ENCODE data around the gene EFNB2.

The EFNB2 gene

DNA sequence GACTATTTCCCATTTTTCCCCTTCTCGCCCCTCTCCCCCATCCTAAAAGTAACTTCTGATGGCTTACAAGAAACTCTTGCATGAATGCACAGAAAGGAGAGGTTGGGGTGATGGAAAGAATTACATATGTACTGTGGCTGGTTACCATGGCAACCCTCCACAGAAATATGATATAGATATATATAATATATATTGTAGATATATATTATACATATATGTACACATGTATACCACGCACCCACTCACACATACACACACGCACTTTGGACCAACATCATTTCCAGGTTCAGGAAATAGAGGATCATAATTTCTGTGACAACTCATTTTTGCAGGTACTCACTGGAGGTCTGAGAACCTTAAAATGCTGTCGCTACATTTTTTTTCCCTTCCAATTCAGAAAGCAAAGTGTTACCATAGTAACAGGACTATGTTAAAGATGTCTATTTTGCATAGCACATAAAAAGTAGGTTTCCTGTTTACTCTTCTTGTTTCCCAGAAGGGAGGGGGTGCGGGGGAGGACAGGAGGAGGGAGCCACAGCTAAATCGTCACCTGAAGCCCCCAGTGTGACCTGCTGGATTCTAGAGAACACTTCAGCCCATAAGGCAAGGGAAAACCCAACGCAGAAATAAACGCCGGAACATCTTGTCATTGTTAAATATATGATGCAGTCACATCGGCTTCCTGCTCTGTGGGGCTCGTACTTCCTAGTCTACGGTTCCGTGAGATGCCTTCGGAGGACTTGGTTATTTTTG lies 44.7 kb downstream of the EFNB2 start:
- Histone ChIP-seq H3K4me3 (ENCODE audit: low read length) (no peak overlapping the region), H3K36me3 (replicated peaks; ENCODE audit: insufficient read depth, low read length) (no peaks in the 10 kb centered on the region), H3K4me1 (ENCODE audit: low read length) (no peaks in the 10 kb centered on the region), H3K9me2 (replicated peaks; ENCODE audit: insufficient read depth, low read length) (no peaks in the 10 kb centered on the region), H2AFZ (ENCODE audit: low read length) (no peak overlapping the region), H3K79me2 (ENCODE audit: low read length) (no peaks in the 10 kb centered on the region), H3K27me3 (replicated peaks; ENCODE audit: insufficient read depth, low read length) (no peaks in the 10 kb centered on the region), H4K20me1 (ENCODE audit: insufficient read depth, low read length) (no peaks in the 10 kb centered on the region), H3F3A (ENCODE audit: insufficient read depth, low read length) (no peaks in the 10 kb centered on the region), H3K27ac (ENCODE audit: low read length) (no peak overlapping the region), H3K9me3 (replicated peaks; ENCODE audit: insufficient read depth, low read length) (no peaks in the 10 kb centered on the region), H3K4me2 (ENCODE audit: low read depth, low read length) (no peak overlapping the region), H3K9ac (ENCODE audit: low read length) (no peak overlapping the region)
- DNase-seq = no peak
- TF ChIP-seq EZH2 (optimal IDR thresholded peaks at IDR 0.05; ENCODE audit: low read depth, low read length) (no peak), EZH2phosphoT487 (IDR thresholded peaks at IDR 0.05; ENCODE audit: low read length) (no peak)
- TF ChIP-seq, protein P1, sequence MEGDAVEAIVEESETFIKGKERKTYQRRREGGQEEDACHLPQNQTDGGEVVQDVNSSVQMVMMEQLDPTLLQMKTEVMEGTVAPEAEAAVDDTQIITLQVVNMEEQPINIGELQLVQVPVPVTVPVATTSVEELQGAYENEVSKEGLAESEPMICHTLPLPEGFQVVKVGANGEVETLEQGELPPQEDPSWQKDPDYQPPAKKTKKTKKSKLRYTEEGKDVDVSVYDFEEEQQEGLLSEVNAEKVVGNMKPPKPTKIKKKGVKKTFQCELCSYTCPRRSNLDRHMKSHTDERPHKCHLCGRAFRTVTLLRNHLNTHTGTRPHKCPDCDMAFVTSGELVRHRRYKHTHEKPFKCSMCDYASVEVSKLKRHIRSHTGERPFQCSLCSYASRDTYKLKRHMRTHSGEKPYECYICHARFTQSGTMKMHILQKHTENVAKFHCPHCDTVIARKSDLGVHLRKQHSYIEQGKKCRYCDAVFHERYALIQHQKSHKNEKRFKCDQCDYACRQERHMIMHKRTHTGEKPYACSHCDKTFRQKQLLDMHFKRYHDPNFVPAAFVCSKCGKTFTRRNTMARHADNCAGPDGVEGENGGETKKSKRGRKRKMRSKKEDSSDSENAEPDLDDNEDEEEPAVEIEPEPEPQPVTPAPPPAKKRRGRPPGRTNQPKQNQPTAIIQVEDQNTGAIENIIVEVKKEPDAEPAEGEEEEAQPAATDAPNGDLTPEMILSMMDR (IDR thresholded peaks at IDR 0.05; ENCODE audit: low read length) = no peak

DNA sequence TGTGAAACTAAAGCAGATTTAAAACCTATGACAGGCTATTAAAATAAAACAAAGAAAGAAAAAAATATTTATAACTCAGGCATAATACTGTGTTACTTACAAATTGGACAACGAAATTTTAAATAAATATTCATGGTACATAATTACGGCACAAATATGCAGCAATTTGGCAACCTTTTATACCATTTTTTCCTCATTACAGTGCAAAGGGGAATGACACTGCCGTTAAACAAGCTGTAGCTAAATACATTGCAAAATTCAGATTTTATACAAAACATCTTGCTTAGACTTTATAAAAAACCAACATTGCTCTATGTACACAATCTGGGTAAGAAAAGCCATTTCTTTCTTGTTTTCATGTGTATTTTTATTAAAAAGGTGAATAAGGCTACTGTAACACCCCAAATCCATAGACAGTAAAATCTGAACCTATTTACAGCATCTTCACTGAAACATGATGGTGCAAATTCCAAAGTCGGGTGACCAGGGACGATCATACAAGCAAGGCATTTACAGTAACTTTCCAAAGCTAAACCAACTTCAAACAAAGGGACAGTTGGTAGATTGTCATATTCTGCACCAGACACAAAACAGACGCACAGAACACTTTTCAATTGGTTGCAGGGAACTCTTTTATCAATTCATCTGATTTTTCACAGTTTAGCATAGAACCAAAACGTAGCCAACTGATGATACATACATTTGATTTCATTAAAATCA lies 45.5 kb downstream of the EFNB2 start:
- no peak for DNase-seq
- Histone ChIP-seq H2AFZ (ENCODE audit: low read length) (no peak overlapping the region), H3K27ac (ENCODE audit: low read length) (no peak overlapping the region), H3K9me3 (replicated peaks; ENCODE audit: insufficient read depth, low read length) (no peaks in the 10 kb centered on the region), H4K20me1 (ENCODE audit: insufficient read depth, low read length) (no peaks in the 10 kb centered on the region), H3K27me3 (replicated peaks; ENCODE audit: insufficient read depth, low read length) (no peaks in the 10 kb centered on the region), H3F3A (ENCODE audit: insufficient read depth, low read length) (no peaks in the 10 kb centered on the region), H3K4me2 (ENCODE audit: low read depth, low read length) (no peak overlapping the region), H3K4me1 (ENCODE audit: low read length) (no peaks in the 10 kb centered on the region), H3K4me3 (ENCODE audit: low read length) (no peak overlapping the region), H3K36me3 (replicated peaks; ENCODE audit: insufficient read depth, low read length) (no peaks in the 10 kb centered on the region), H3K79me2 (ENCODE audit: low read length) (no peaks in the 10 kb centered on the region), H3K9me2 (replicated peaks; ENCODE audit: insufficient read depth, low read length) (no peaks in the 10 kb centered on the region), H3K9ac (ENCODE audit: low read length) (no peak overlapping the region)
- no peak for TF ChIP-seq EZH2 (optimal IDR thresholded peaks at IDR 0.05; ENCODE audit: low read depth, low read length)
- no peak for TF ChIP-seq EZH2phosphoT487 (IDR thresholded peaks at IDR 0.05; ENCODE audit: low read length)
- TF ChIP-seq, protein P1 (IDR thresholded peaks at IDR 0.05; ENCODE audit: low read length) = no peak

DNA sequence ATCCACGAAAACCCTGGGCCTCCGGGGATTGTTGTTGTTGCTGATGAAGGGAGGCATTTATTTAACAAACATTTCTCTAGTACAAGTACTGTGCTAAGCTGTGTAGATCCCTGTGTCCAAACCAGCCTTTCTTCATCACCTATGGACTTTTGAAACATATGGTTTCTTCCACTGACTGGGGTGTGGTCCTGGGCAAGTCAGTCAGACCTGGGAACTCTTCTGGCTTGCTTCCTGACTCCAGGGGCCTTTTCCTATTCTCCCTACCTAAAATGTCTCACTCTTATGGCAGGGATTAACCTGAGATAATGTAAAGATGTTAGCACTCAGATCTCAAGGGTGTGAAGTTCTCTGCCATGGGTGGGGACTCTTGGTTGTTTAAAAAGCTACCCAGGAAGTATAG lies 46.8 kb downstream of the EFNB2 start:
- TF ChIP-seq, protein P1 (IDR thresholded peaks at IDR 0.05; ENCODE audit: low read length) = no peak
- TF ChIP-seq EZH2phosphoT487 (IDR thresholded peaks at IDR 0.05; ENCODE audit: low read length) (no peak), EZH2 (optimal IDR thresholded peaks at IDR 0.05; ENCODE audit: low read depth, low read length) (no peak)
- Histone ChIP-seq H3K4me1 (ENCODE audit: low read length) (no peaks in the 10 kb centered on the region), H3K4me2 (ENCODE audit: low read depth, low read length) (no peak overlapping the region), H3K36me3 (replicated peaks; ENCODE audit: insufficient read depth, low read length) (no peaks in the 10 kb centered on the region), H3K9ac (ENCODE audit: low read length) (no peak overlapping the region), H3K27ac (ENCODE audit: low read length) (no peak overlapping the region), H3K4me3 (ENCODE audit: low read length) (no peak overlapping the region), H3K9me3 (replicated peaks; ENCODE audit: insufficient read depth, low read length) (no peaks in the 10 kb centered on the region), H4K20me1 (ENCODE audit: insufficient read depth, low read length) (no peaks in the 10 kb centered on the region), H3F3A (ENCODE audit: insufficient read depth, low read length) (no peaks in the 10 kb centered on the region), H2AFZ (ENCODE audit: low read length) (no peak overlapping the region), H3K27me3 (replicated peaks; ENCODE audit: insufficient read depth, low read length) (no peaks in the 10 kb centered on the region), H3K9me2 (replicated peaks; ENCODE audit: insufficient read depth, low read length) (no peaks in the 10 kb centered on the region), H3K79me2 (ENCODE audit: low read length) (no peaks in the 10 kb centered on the region)
- DNase-seq = no peak

Data from MM.1S (cell line).